T-cell (primary cell): ENCODE results near the gene OSTF1. TPM values are rescaled to one million over a fixed set of nuclear protein-coding genes. Genes with fewer than 3 reads are reported as not detected.

Source experiments
- ATAC-seq, 4 experiments: fragments of 200-7000 bp in 3 of 4; fragments of 150-1000 bp in 1 of 4; cut with Tn5 transposase; replicated peaks in 1 of 4; 1 replicate in 3 of 4; 2 replicates in 1 of 4; pipeline ENCODE4 v1.10.0; 2021; ENCODE audit warnings: moderate library complexity in 3 of 4, mild to moderate bottlenecking in 2 of 4, moderate number of reproducible peaks in 1 of 4
- CTCF ChIA-PET, 2 donors: fragments of 300-600 bp; sonication (Branson Sonifier 250); formaldehyde crosslinking; loops; one replicate each; lab custom pipeline; 2022; ENCODE audit warnings: antibody characterized with exemption in 2 of 2; lab: Charles Lee
- POLR2A ChIA-PET, 2 donors: fragments of 300-600 bp; sonication (Branson Sonifier 250); formaldehyde crosslinking; loops; one replicate each; lab custom pipeline; 2022; ENCODE audit warnings: antibody characterized with exemption in 2 of 2; lab: Charles Lee
- DNase-seq, 35 experiments: peaks; one replicate each; pipeline versions ENCODE4 v3.0.0 to v3.0.0-alpha.2; 2013 to 2023
- H3K27ac ChIP-seq: one replicate; pipeline ENCODE4 v1.5.1; 2013; ENCODE audit warnings: low read length
- H3K27me3 ChIP-seq, 2 experiments: replicated peaks in 1 of 2; 1 replicate in 1 of 2; 2 replicates in 1 of 2; pipeline versions ENCODE4 v1.6.1 to v1.7.0; 2013; ENCODE audit warnings: low read length in 1 of 2, mixed read lengths in 1 of 2; ENCODE audit not compliant: control insufficient read depth in 2 of 2, insufficient read depth in 2 of 2; ENCODE audit errors: extremely low read depth in 1 of 2
- H3K36me3 ChIP-seq, 2 donors: 1 replicate in 1 of 2; 2 replicates in 1 of 2; pipeline versions ENCODE4 v1.6.1 to v1.7.0; 2013; ENCODE audit warnings: low read length in 1 of 2; ENCODE audit not compliant: control insufficient read depth in 2 of 2, insufficient read depth in 1 of 2; ENCODE audit errors: extremely low read depth in 1 of 2
- H3K4me1 ChIP-seq, 2 experiments: 1 replicate in 1 of 2; 2 replicates in 1 of 2; pipeline versions ENCODE4 v1.6.1 to v1.7.0; 2013; ENCODE audit warnings: low read length in 2 of 2, mixed read lengths in 1 of 2; ENCODE audit not compliant: insufficient read depth in 2 of 2, control insufficient read depth in 1 of 2; ENCODE audit errors: extremely low read depth in 1 of 2
- H3K4me3 ChIP-seq, 2 donors: 1 replicate in 1 of 2; 2 replicates in 1 of 2; pipeline versions ENCODE4 v1.5.1 to v1.7.0; 2013; ENCODE audit warnings: mild to moderate bottlenecking in 2 of 2, low read length in 1 of 2, moderate library complexity in 1 of 2; ENCODE audit not compliant: control insufficient read depth in 1 of 2; ENCODE audit errors: extremely low read depth in 1 of 2
- H3K9me3 ChIP-seq: 2 replicates; pipeline ENCODE4 v1.7.0; 2013
- H3K27ac Mint-ChIP-seq, 2 donors: one replicate each; pipeline ENCODE4 v1.8.0; 2020 to 2021; ENCODE audit warnings: mild to moderate bottlenecking in 2 of 2, mixed read lengths in 2 of 2
- H3K27me3 Mint-ChIP-seq, 2 donors: one replicate each; pipeline ENCODE4 v1.8.0; 2021 to 2022; ENCODE audit warnings: mixed read lengths in 2 of 2
- H3K36me3 Mint-ChIP-seq: one replicate; pipeline ENCODE4 v1.8.0; 2021; ENCODE audit warnings: mixed read lengths
- H3K4me1 Mint-ChIP-seq, 3 donors: one replicate each; pipeline ENCODE4 v1.8.0; 2020 to 2022; ENCODE audit warnings: mixed read lengths in 3 of 3, mild to moderate bottlenecking in 1 of 3
- H3K4me3 Mint-ChIP-seq, 3 donors: one replicate each; pipeline ENCODE4 v1.8.0; 2020 to 2022; ENCODE audit warnings: mild to moderate bottlenecking in 3 of 3, mixed read lengths in 3 of 3, moderate library complexity in 3 of 3
- H3K9me3 Mint-ChIP-seq, 3 donors: one replicate each; pipeline ENCODE4 v1.8.0; 2020 to 2022; ENCODE audit warnings: mixed read lengths in 3 of 3
- WGBS: methylation state at CpG from one replicate; pipeline ENCODE4 v1.1.5; 2013; ENCODE audit warnings: missing lambda C conversion rate; ENCODE audit not compliant: insufficient coverage; 5-methylcytosine and 5-hydroxymethylcytosine counted together
- total RNA-seq, 35 experiments: library from RNA in 6 of 35; stranded (reverse) in 6 of 35; fragments of 120-200 nt in 1 of 35; gene quantifications; one replicate each; pipeline versions ENCODE4 v1.2.1 to v1.2.4 and lab custom pipeline; 2013 to 2026

The OSTF1 gene
- total RNA-seq, 5 donors from 2014 or later (not counting 1 experiment from before 2014, with no cell fraction given): 46.6 to 73.9 (median 58.3) TPM

DNA sequence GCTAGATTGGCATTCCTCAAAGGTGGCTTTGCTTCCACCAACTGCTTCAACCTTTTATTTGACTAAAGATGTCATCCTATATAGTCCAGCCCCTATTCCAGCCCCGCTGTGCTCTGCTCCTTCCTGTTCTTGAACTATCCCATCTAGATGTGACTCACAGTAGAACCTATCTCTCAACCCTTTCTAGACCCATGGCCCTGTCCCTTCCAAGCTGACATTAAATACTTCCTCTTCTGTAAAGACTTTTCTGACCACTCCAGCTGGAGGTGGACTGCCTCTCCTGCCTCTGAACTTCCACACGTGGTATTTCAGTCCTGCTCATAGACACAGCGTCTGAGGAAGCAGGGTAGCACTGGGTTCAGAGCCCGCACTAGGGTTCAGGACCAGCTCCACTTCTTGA, 32.4 kb downstream of the OSTF1 start:
- Histone ChIP-seq H3K27ac (no peak overlapping the region), H3K9me3 (no peaks in the 10 kb centered on the region), H3K27me3 (no peaks in the 10 kb centered on the region), H3K4me3 (no peak overlapping the region), H3K4me1 (peaks cover 0 to 20% of the 10 kb centered on the region in 2 experiments), H3K36me3 (peaks cover 0 to 33% of the 10 kb centered on the region in 2 donors)
- Mint-ChIP-seq H3K4me1 (peaks cover 54 to 75% (median 60%) of the 10 kb centered on the region in 3 donors), H3K9me3 (peaks cover 0 to 6% (median 0%) of the 10 kb centered on the region in 3 donors), H3K4me3 (no peak overlapping the region), H3K36me3 (peaks cover 44% of the 10 kb centered on the region), H3K27me3 (no peaks in the 10 kb centered on the region), H3K27ac (peak overlapping the region; percentile 44 to 66)
- WGBS: 100% methylated on average over 3 of the region's 4 CpGs
- POLR2A ChIA-PET: interaction anchor here (0.5 to 0.6 kb wide), 4 partner anchors 20 to 264 kb away, joined by 3 read pairs; no protein-coding TSS in a partner anchor
- DNase-seq: no peak
- CTCF ChIA-PET: no interaction called here
- ATAC-seq: no peak

DNA sequence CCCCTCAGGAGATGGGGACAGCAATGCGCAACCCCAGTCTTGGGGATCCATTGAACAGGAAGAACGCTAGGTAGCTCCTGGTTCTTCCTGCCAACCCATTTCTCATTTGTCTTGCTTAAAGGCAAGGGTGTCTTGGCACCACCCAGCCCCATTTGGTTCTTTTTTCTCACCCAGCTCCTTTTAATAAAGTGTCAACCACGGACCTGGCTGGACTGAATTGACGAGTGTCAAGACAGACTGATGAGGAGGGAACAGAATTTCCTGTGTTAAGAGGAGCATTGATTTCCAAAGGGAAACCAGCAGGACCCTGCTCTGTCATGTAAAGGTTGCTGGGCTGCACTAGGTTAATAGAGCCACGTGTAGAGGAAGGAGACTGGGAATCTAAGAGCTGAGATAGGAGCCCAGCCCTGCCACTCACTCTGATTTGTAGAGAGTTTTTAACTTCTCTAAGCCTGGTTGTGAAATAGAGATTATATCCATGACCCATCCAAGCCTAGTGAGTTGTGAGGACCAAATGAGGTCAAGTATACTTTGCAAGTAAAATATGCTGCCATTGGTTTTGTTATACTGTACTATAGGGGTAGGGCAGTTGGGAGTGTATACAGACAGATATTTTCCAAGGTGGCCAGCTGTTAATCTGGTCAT, 33.7 kb downstream of the OSTF1 start:
- H3K4me1 ChIP-seq: peaks cover 0 to 20% of the 10 kb centered on the region in 2 experiments

DNA sequence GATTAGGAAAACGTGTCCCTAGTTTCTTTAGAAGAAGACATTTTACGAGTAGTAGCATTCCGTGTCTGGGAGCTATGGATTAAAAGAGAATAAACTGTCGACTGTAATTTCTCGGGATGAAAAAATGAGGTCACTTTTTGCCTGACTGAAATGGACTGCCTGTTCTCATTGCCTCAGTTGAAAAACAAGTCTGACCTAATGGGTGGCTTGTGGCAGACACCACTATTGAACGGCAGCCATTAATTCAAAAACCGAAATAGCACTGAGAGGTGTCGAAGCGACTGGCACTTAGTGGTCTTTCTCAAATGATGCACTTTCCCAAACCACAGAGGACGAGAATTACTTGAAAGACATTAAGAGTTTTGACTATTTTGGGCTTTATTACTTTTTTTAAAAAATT, 35.4 kb downstream of the OSTF1 start:
- peaks cover 0 to 21% of the 10 kb centered on the region in 2 donors for H3K36me3 ChIP-seq
- no peaks in the 10 kb centered on the region for H3K27me3 ChIP-seq
- no peaks in the 10 kb centered on the region for H3K27me3 Mint-ChIP-seq
- no peaks in the 10 kb centered on the region for H3K9me3 ChIP-seq
- ChIA-PET POLR2A (no interaction called here), CTCF (interaction anchor here in 1 of 2 donors (0.7 kb wide), 1 partner anchor 63 kb away, joined by 3 read pairs; no protein-coding TSS in a partner anchor)
- H3K36me3 Mint-ChIP-seq: peaks cover 39% of the 10 kb centered on the region
- DNase-seq (no peak), ATAC-seq (no peak)
- no peak overlapping the region for H3K4me3 ChIP-seq
- 92% methylated on average over 9 of the region's 10 CpGs for WGBS
- peaks cover 3 to 20% of the 10 kb centered on the region in 2 experiments for H3K4me1 ChIP-seq
- no peak overlapping the region for H3K27ac ChIP-seq
- no peak overlapping the region for H3K4me3 Mint-ChIP-seq
- peak overlapping the region in 1 of 2 donors; percentile 27 for H3K27ac Mint-ChIP-seq
- H3K4me1 Mint-ChIP-seq: peaks cover 53 to 74% (median 56%) of the 10 kb centered on the region in 3 donors
- H3K9me3 Mint-ChIP-seq: no peaks in the 10 kb centered on the region

More for the DNA sequence above, 33.7 kb downstream of the OSTF1 start:
- CTCF ChIA-PET: interaction anchor here in 1 of 2 donors (0.7 kb wide), 1 partner anchor 17 kb away, joined by 3 read pairs; no protein-coding TSS in a partner anchor
- Mint-ChIP-seq H3K4me3 (no peak overlapping the region), H3K27ac (peak overlapping the region; percentile 25 to 72), H3K27me3 (no peaks in the 10 kb centered on the region), H3K36me3 (peaks cover 44% of the 10 kb centered on the region), H3K4me1 (peaks cover 58 to 78% (median 59%) of the 10 kb centered on the region in 3 donors), H3K9me3 (peaks cover 0 to 6% (median 0%) of the 10 kb centered on the region in 3 donors)
- no peak for ATAC-seq
- Histone ChIP-seq H3K9me3 (no peaks in the 10 kb centered on the region), H3K4me3 (no peak overlapping the region), H3K27ac (no peak overlapping the region), H3K36me3 (peaks cover 0 to 33% of the 10 kb centered on the region in 2 donors), H3K27me3 (no peaks in the 10 kb centered on the region)
- no peak for DNase-seq
- POLR2A ChIA-PET: interaction anchor here in 1 of 2 donors (0.7 kb wide), 1 partner anchor 37 kb away, joined by 3 read pairs; no protein-coding TSS in a partner anchor
- WGBS: 81% methylated on average over 3 of the region's 5 CpGs

GRCh38 chr9:75128535-75128934, 40.2 kb downstream of the OSTF1 start:
- H3K36me3 Mint-ChIP-seq: peaks cover 55% of the 10 kb centered on the region
- peaks cover 44 to 69% (median 51%) of the 10 kb centered on the region in 3 donors for H3K4me1 Mint-ChIP-seq
- CTCF ChIA-PET: no interaction called here

DNA sequence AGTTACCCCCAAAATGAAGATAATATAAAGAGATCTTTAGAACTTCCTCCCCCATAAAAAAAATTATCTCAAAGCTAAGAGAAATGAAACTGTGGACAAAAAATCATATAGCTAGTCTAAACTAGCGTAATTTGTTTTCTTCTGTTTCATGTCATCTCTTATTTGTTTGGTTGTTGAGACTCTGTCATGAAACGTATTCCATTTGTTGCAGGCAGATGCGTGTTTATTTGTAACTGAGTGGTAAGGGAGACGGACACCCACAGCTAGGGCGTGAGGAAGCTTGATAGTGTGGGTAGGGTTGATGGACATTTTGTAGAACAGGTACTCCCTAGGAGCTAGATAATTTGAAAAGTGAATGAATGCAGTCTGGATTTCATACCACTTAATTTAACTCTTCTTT, 41.9 kb downstream of the OSTF1 start:
- WGBS: 91% methylated on average over 3 of the region's 5 CpGs
- Histone ChIP-seq H3K27me3 (no peaks in the 10 kb centered on the region), H3K4me3 (no peak overlapping the region), H3K36me3 (peaks cover 5 to 51% of the 10 kb centered on the region in 2 donors), H3K27ac (no peak overlapping the region), H3K9me3 (no peaks in the 10 kb centered on the region), H3K4me1 (peaks cover 0 to 3% of the 10 kb centered on the region in 2 experiments)
- POLR2A ChIA-PET: no interaction called here
- Mint-ChIP-seq H3K9me3 (no peaks in the 10 kb centered on the region), H3K27ac (peak overlapping the region in 1 of 2 donors; percentile 4), H3K36me3 (peaks cover 58% of the 10 kb centered on the region), H3K27me3 (no peaks in the 10 kb centered on the region), H3K4me1 (peaks cover 40 to 61% (median 42%) of the 10 kb centered on the region in 3 donors), H3K4me3 (no peak overlapping the region)
- DNase-seq: no peak
- CTCF ChIA-PET: no interaction called here
- ATAC-seq: no peak

More at GRCh38 chr9:75128535-75128934, 40.2 kb downstream of the OSTF1 start:
- no peaks in the 10 kb centered on the region for H3K9me3 Mint-ChIP-seq
- POLR2A ChIA-PET: interaction anchor here in 1 of 2 donors (0.7 kb wide), 1 partner anchor 43 kb away, joined by 3 read pairs; no protein-coding TSS in a partner anchor
- peaks cover 3% of the 10 kb centered on the region in 2 experiments for H3K4me1 ChIP-seq
- DNase-seq: no peak
- no peak overlapping the region for H3K27ac ChIP-seq
- H3K36me3 ChIP-seq: peaks cover 5 to 41% of the 10 kb centered on the region in 2 donors
- H3K27ac Mint-ChIP-seq: peak overlapping the region; percentile 42 to 48
- WGBS: 50% methylated on average over 2 of the region's 2 CpGs
- H3K4me3 ChIP-seq: no peak overlapping the region
- no peaks in the 10 kb centered on the region for H3K27me3 Mint-ChIP-seq
- no peak overlapping the region for H3K4me3 Mint-ChIP-seq
- no peaks in the 10 kb centered on the region for H3K27me3 ChIP-seq
- H3K9me3 ChIP-seq: no peaks in the 10 kb centered on the region
- no peak for ATAC-seq

GRCh38 chr9:75130621-75131230, 42.4 kb downstream of the OSTF1 start:
- Mint-ChIP-seq H3K27me3 (no peaks in the 10 kb centered on the region), H3K4me3 (no peak overlapping the region), H3K27ac (peak overlapping the region; percentile 34 to 82), H3K36me3 (peaks cover 63% of the 10 kb centered on the region), H3K9me3 (no peaks in the 10 kb centered on the region), H3K4me1 (peaks cover 38 to 58% (median 40%) of the 10 kb centered on the region in 3 donors)
- Histone ChIP-seq H3K4me1 (peaks cover 0 to 3% of the 10 kb centered on the region in 2 experiments), H3K27me3 (no peaks in the 10 kb centered on the region), H3K27ac (no peak overlapping the region), H3K4me3 (no peak overlapping the region), H3K9me3 (no peaks in the 10 kb centered on the region), H3K36me3 (peaks cover 5 to 56% of the 10 kb centered on the region in 2 donors)
- POLR2A ChIA-PET: no interaction called here
- DNase-seq: no peak
- CTCF ChIA-PET: interaction anchor here in 1 of 2 donors (1.8 kb wide), 1 partner anchor 26 kb away, joined by 4 read pairs; no protein-coding TSS in a partner anchor
- ATAC-seq: no peak
- WGBS: 100% methylated on average over 3 of the region's 5 CpGs
